GM19395 (cell line): ENCODE results near the gene KATNB1.
"Not testable (repeated sequence)": the region's sequence is repeated elsewhere in the genome, so short reads cannot be mapped to it uniquely, and the experiment has no call there.

Experiments used
- ATAC-seq: cut with Tn5 transposase; IDR thresholded peaks from one replicate; pipeline ENCODE4 v1.9.1; 2021; ENCODE audit warnings: mild to moderate bottlenecking, moderate library complexity; ENCODE audit not compliant: unreplicated experiment

Gene KATNB1

GRCh38 chr16:57787519-57787905 is 51.9 kb downstream of the KATNB1 start:
- ATAC-seq, result no peak

GRCh38 chr16:57788252-57788841 is 52.8 kb downstream of the KATNB1 start:
- ATAC-seq, result no peak

- ATAC-seq, result no peak
Observed at GRCh38 chr16:57788951-57789350, 53.4 kb downstream of the KATNB1 start.

- ATAC-seq, result no peak
Observed at GRCh38 chr16:57791195-57791892, 55.8 kb downstream of the KATNB1 start.

- ATAC-seq, result no peak
Observed at GRCh38 chr16:57791893-57792461, 56.4 kb downstream of the KATNB1 start.

- ATAC-seq, result no peak
Observed at GRCh38 chr16:57794849-57795430, 59.4 kb downstream of the KATNB1 start.

- no peak for ATAC-seq
Observed at GRCh38 chr16:57795431-57795878, 59.9 kb downstream of the KATNB1 start.

GRCh38 chr16:57796014-57796413 is 60.4 kb downstream of the KATNB1 start:
- not testable (repeated sequence) for ATAC-seq

GRCh38 chr16:57797216-57797525 is 61.6 kb downstream of the KATNB1 start:
- ATAC-seq, result no peak

GRCh38 chr16:57797526-57798266 is 62.1 kb downstream of the KATNB1 start:
- ATAC-seq, result no peak

- ATAC-seq, result no peak
Observed at GRCh38 chr16:57798267-57798810, 62.8 kb downstream of the KATNB1 start.

- no peak for ATAC-seq
Observed at GRCh38 chr16:57798953-57799599, 63.5 kb downstream of the KATNB1 start.

GRCh38 chr16:57799600-57800199 is 64.1 kb downstream of the KATNB1 start:
- ATAC-seq, result no peak

GRCh38 chr16:57800200-57801097 is 64.9 kb downstream of the KATNB1 start:
- no peak for ATAC-seq

- no peak for ATAC-seq
Observed at GRCh38 chr16:57801098-57801808, 65.7 kb downstream of the KATNB1 start.

- no peak for ATAC-seq
Observed at GRCh38 chr16:57801809-57802340, 66.3 kb downstream of the KATNB1 start.

- no peak for ATAC-seq
Observed at GRCh38 chr16:57802341-57803133, 67.0 kb downstream of the KATNB1 start, which contains the start of gene KIFC3. Gene KIFC3 (minus strand): TSS chr16:57802491. CDS start chr16:57798243, 4,248 bp downstream.
